Hematopoietic multipotent progenitor cell treated with erythropoietin and hydrocortisone succinate and interleukin-3 and kit ligand, for 15 days (in vitro differentiated cells): ENCODE measurements around the gene ATP5IF1.

Experiments used
- DNase-seq: peaks from one replicate; pipeline ENCODE4 v3.0.0-alpha.2; 2015; ENCODE audit warnings: low spot score

ATP5IF1 gene

GRCh38 chr1:28236656-28237322 is 865 bp downstream of the ATP5IF1 start:
- DNase-seq = peak; percentile 77

- no peak for DNase-seq
These were observed 3.1 kb downstream of the ATP5IF1 start for GRCh38 chr1:28239004-28239403.

DNA sequence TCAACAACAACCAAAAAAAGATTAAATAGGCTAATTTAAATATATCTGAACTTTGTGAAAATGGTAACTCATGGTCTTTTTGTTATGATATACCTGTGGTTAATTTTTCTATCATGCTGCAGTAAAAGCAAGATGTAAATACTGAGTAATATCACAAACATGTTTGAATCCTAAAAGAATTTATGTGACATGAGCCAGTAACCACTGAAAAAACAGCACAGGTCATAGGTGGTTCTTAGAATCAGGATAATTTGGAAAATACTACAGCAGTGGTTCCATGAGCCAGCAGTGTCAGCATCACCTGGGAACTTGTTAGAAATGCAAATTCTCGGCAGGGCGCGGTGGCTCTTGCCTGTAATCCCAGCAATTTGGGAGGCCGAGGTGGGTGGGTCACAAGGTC is 4.1 kb downstream of the ATP5IF1 start:
- no peak for DNase-seq

GRCh38 chr1:28241638-28242241 is 5.8 kb downstream of the ATP5IF1 start:
- DNase-seq = no peak

- DNase-seq = no peak
These were observed 7.9 kb downstream of the ATP5IF1 start for GRCh38 chr1:28243685-28244311.

DNA sequence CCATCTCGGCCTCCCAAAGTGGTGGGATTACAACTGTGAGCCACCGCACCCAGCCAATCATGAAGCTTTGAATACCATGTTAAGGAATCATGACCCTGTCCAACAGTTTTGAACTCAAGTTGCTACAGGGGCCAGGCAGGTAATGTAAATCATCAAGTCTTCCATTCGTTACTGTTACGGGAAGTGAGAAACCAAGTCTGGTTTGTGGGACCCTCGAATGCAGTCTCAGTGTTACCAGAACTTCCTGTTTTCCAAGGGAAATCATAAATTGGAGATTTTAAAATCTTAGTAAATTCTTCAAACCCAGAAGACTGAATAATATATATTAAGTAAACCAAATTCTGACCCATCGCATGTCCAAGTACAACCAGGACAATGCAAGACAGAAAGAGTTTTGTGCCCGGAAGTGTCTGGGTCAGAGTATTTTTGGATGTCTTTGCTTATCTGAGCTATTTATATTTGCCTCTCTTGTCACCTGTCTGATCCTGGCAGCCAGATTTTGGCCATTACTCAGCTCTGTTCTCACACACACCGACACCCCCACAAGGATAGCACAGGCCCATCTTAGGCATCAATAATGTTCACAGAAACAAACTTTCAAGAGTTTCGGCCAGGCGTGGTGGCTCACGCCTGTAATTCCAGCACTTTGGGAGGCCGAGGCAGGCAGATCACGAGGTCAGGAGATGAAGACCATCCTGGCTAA is 8.8 kb downstream of the ATP5IF1 start:
- no peak for DNase-seq

DNA sequence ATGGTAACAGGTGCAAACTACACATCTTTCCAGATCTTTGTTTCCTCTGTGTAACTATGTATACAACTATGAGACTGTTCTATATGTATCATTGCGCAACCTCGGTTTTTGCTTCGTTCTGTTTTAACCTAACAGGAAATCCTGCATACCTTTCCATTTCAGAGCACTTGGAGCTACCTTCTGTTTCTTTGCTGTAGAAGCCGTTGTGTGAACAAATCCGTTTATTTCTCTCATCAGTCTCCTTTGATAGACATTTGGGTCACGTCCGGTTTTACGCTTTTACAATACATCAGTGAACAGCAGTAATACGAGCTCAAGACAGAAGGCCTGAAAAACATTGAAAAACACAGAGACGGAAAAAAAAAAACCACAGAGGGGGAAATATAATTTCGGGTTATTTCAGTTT is 10.5 kb downstream of the ATP5IF1 start:
- DNase-seq = peak; percentile 33

GRCh38 chr1:28247612-28248272 is 11.8 kb downstream of the ATP5IF1 start:
- DNase-seq = no peak

DNA sequence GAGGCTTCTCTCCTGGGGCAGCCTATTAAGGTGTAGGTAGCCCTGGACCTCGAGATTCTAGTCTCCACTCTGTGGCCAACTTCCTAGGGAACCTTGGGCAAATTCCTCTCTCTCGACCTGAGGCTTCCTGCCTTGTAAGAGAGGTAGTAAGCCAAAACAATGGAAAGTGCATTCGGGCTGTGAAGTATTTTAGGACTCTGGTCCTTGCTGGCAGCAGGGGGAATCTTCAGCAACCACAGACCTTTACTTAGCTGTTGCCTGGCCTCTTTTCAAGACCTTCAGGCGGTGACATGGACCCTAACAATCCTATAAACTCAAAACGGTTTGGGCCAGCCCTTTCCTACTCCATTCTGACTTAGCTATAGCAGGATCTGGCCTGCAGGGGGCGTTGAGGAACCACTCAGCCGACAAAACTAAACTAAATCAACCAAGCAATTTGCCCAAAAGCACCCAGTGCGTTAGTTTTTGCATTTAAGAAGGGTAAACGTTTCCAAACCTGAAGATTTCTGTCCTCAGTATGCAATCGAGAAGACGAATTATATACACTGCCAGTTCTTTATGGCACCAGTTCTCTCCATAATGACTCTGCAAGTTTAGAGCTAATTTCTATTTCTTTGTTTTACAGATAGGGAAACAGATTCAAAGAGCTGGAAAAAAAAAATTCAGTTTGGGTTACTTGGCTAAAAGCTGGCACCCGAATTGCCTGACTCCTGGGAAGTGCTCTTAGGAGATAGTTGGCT is 12.5 kb downstream of the ATP5IF1 start:
- DNase-seq = peak; percentile 87

GRCh38 chr1:28249013-28249865 is 13.3 kb downstream of the ATP5IF1 start:
- peak; percentile 60 for DNase-seq

DNA sequence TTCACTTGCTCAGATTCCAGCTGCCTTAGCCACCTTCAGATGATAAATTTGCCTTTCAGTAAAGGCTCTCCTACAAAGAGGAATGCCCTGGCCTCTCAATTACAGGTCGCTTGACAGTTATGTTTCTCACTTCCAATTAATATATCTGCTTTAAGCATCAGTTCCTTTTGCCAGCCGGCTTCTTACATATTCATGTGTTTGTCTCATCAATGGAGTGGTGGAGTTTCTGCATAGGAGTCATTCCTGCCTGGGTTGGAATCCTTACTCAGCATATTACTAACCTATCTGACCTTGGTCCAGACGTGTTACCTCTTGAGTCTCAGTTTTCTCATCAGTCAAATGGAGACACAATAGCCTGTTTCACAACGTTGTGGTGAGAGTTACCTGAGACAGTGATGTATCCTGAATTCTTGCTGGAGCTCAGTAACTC is 14.0 kb downstream of the ATP5IF1 start:
- no peak for DNase-seq

DNA sequence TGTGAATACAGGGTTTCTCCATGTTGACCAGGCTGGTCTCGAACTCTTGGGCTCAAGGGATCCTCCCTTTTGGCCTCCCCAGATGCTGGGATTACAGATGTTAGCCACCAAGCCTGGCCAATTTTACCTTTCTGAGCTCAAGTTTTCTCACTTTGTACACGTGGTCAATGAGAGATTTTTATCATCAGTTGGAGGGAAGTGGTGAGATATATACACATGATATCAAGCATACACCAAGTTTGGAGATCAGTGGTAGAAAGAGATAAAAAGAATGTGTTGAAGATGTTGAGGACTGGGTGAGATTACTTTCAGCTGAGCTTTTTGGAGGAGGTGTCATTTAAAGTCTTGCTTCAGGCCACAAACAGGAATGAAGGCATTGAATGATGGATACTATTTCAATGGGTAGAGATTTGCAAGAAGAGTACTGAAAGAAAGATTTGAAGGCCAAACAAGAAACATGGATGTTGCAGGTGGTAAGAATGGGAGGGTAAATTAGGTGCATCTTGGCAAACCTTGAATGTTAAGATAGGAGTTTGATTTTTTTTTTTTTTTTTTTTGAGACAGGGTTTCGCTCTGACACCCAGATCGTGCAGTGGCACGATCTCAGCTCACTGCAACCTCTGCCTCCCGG is 20.4 kb downstream of the ATP5IF1 start:
- no peak for DNase-seq

- no peak for DNase-seq
These were observed 21.8 kb downstream of the ATP5IF1 start for GRCh38 chr1:28257736-28258135.

- no peak for DNase-seq
These were observed 22.8 kb downstream of the ATP5IF1 start for GRCh38 chr1:28258628-28259251.

DNA sequence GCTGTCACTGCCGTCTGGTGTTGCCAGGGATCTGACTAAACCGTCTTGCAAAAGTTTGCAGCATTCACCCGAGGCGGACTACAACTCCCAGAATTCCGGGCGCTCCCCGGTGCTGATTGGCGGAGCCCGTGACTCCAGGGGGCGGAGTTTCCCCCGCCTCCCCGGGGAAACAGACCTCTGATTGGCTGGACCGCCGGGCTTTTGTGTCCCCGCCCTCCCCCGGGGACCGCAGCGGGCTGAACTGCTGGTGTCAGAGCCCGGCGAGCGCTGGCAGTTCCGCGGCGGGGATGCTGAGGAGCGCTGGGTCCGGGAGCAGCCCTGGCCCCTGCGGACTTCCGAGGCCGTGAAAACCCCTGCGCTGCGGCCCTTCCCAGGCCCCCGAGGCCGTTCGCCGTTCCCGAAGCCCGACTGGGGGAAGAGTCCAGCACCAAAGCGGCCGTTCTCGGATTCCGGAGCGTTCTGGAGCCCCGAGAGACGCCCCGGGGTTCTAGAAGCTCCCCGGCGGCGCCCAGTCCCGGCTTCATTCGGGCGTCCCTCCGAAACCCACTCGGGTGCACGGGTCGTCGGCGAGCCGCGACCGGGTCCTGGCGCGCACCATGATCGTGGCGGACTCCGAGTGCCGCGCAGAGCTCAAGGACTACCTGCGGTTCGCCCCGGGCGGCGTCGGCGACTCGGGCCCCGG is 23.5 kb downstream of the ATP5IF1 start, which contains the start of gene SESN2:
SESN2 (plus strand) TSS at position 267 of the 682 bp plus-strand sequence; CDS start at position 597, 330 bp downstream.
- DNase-seq = peak; percentile 100

- no peak for DNase-seq
These were observed 24.2 kb downstream of the ATP5IF1 start for GRCh38 chr1:28259934-28260802.

DNA sequence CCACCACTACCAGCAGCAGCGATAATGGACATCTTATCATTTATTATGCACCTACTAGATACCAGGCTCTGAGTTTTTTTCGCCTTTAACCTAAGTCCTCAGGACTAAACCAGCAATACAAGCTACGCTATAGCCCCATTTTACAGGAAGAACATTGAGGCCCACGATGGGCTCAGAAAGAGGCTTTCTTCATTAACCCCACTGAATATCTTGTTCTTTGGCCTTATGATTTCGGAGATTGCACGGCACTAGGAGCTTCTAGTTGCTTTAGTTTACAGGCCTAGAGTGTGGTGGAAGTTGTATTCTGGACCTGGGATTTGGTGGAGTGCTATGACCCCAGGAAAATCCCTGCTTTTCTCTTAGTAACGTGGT is 24.9 kb downstream of the ATP5IF1 start:
- DNase-seq = no peak

DNA sequence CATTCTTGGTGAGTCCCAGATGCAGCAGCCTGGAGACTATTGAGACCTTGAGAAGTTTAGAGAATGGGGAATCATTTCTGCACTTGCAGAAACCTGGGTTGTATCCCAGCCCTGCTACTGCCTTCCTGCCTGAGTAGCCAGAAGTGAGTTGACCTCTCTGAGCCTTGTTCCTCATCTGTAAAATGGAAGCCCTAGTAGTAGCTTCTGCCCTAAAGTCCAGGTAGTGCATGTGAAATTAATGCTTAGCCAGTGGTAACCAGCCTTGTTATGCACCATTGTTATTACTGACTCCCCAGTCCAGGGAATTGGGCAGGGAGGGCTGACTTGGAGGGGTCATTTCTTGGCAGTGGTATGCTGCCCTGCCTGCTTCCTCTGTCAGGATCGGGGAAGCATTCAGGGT is 29.0 kb downstream of the ATP5IF1 start:
- no peak for DNase-seq
